Measurements from ENCODE around the gene C16orf78. TPM values are rescaled to one million over a fixed set of nuclear protein-coding genes. Genes with fewer than 3 reads are reported as not detected.

Gene C16orf78
- total RNA-seq, 2 experiments from 2014 or later = not detected

GRCh38 chr16:49347476-49347875 lies 26.1 kb upstream of the C16orf78 start:
- Histone ChIP-seq H3K27me3 (ENCODE audit: control insufficient read depth in 1 of 2, insufficient read depth in 2 of 2, low read length in 2 of 2) (peaks cover 3 to 4% of the 10 kb centered on the region in 2 experiments), H3K4me3 (ENCODE audit: low read length) (no peak overlapping the region), H3K27ac (ENCODE audit: low read depth in 1 of 2, low read length in 2 of 2) (no peak overlapping the region), H3K4me1 (ENCODE audit: insufficient read depth, low read length) (no peaks in the 10 kb centered on the region), H3K36me3 (ENCODE audit: insufficient read depth, low read length) (no peaks in the 10 kb centered on the region), H3K9me3 (ENCODE audit: control insufficient read depth in 1 of 2, insufficient read depth in 1 of 2, low read length in 2 of 2) (peaks cover 0 to 10% of the 10 kb centered on the region in 2 experiments)
- Mint-ChIP-seq H3K9me3 (no peaks in the 10 kb centered on the region), H3K4me3 (no peak overlapping the region), H3K4me1 (ENCODE audit: low read depth) (no peaks in the 10 kb centered on the region), H3K27me3 (peaks cover 43% of the 10 kb centered on the region), H3K27ac (no peak overlapping the region), H3K36me3 (ENCODE audit: low read depth) (no peaks in the 10 kb centered on the region)
- no peak for ATAC-seq (ENCODE audit: poor library complexity)
- POLR2A ChIA-PET = no interaction called here
- no peak for DNase-seq
- no peak for TF ChIP-seq CTCF (IDR thresholded peaks at IDR 0.05)
- intact Hi-C loops (cut with DNase I, micrococcal nuclease) = loop anchor here in 1 of 2 experiments (5.0 kb wide), 1 partner anchor 660 kb away; no protein-coding TSS in a partner anchor
- CTCF ChIA-PET = no interaction called here

GRCh38 chr16:49348408-49349176 lies 25.0 kb upstream of the C16orf78 start:
- Histone ChIP-seq H3K9me3 (ENCODE audit: control insufficient read depth in 1 of 2, insufficient read depth in 1 of 2, low read length in 2 of 2) (peaks cover 0 to 10% of the 10 kb centered on the region in 2 experiments), H3K4me3 (ENCODE audit: low read length) (no peak overlapping the region), H3K4me1 (ENCODE audit: insufficient read depth, low read length) (no peaks in the 10 kb centered on the region), H3K27me3 (ENCODE audit: control insufficient read depth in 1 of 2, insufficient read depth in 2 of 2, low read length in 2 of 2) (peaks cover 3 to 4% of the 10 kb centered on the region in 2 experiments), H3K27ac (ENCODE audit: low read depth in 1 of 2, low read length in 2 of 2) (no peak overlapping the region), H3K36me3 (ENCODE audit: insufficient read depth, low read length) (no peaks in the 10 kb centered on the region)
- H3K27me3 Mint-ChIP-seq = peaks cover 43% of the 10 kb centered on the region
- no peak for ATAC-seq (ENCODE audit: poor library complexity)
- no peaks in the 10 kb centered on the region for H3K9me3 Mint-ChIP-seq
- H3K4me1 Mint-ChIP-seq (ENCODE audit: low read depth) = no peaks in the 10 kb centered on the region
- intact Hi-C loops (cut with DNase I, micrococcal nuclease) = loop anchor here in 1 of 2 experiments (5.0 kb wide), 1 partner anchor 661 kb away; no protein-coding TSS in a partner anchor
- no peak for TF ChIP-seq CTCF (IDR thresholded peaks at IDR 0.05)
- H3K36me3 Mint-ChIP-seq (ENCODE audit: low read depth) = no peaks in the 10 kb centered on the region
- ChIA-PET CTCF (no interaction called here), POLR2A (no interaction called here)
- H3K4me3 Mint-ChIP-seq = no peak overlapping the region
- DNase-seq = no peak
- no peak overlapping the region for H3K27ac Mint-ChIP-seq

- DNase-seq = no peak
- Mint-ChIP-seq H3K4me3 (no peak overlapping the region), H3K9me3 (no peaks in the 10 kb centered on the region), H3K36me3 (ENCODE audit: low read depth) (no peaks in the 10 kb centered on the region), H3K27me3 (peaks cover 49% of the 10 kb centered on the region), H3K27ac (no peak overlapping the region), H3K4me1 (ENCODE audit: low read depth) (no peaks in the 10 kb centered on the region)
- H3K4me1 ChIP-seq (ENCODE audit: insufficient read depth, low read length) = no peaks in the 10 kb centered on the region
- no peaks in the 10 kb centered on the region for H3K36me3 ChIP-seq (ENCODE audit: insufficient read depth, low read length)
- no peak for ATAC-seq (ENCODE audit: poor library complexity)
- ChIA-PET CTCF (no interaction called here), POLR2A (no interaction called here)
- no peak for TF ChIP-seq CTCF (IDR thresholded peaks at IDR 0.05)
- peaks cover 0 to 10% of the 10 kb centered on the region in 2 experiments for H3K9me3 ChIP-seq (ENCODE audit: control insufficient read depth in 1 of 2, insufficient read depth in 1 of 2, low read length in 2 of 2)
- H3K4me3 ChIP-seq (ENCODE audit: low read length) = no peak overlapping the region
- intact Hi-C loops (cut with DNase I, micrococcal nuclease) = loop anchor here in 1 of 2 experiments (5.0 kb wide), 1 partner anchor 662 kb away; no protein-coding TSS in a partner anchor
- H3K27me3 ChIP-seq (ENCODE audit: control insufficient read depth in 1 of 2, insufficient read depth in 2 of 2, low read length in 2 of 2) = peaks cover 3 to 4% of the 10 kb centered on the region in 2 experiments
- H3K27ac ChIP-seq (ENCODE audit: low read depth in 1 of 2, low read length in 2 of 2) = no peak overlapping the region
Measured at GRCh38 chr16:49349446-49350168, 24.0 kb upstream of the C16orf78 start.
